ENCODE data around the gene UBASH3B.
"Not testable (repeated sequence)": the region's sequence is repeated elsewhere in the genome, so short reads cannot be mapped to it uniquely, and the experiment has no call there.

The UBASH3B gene

DNA sequence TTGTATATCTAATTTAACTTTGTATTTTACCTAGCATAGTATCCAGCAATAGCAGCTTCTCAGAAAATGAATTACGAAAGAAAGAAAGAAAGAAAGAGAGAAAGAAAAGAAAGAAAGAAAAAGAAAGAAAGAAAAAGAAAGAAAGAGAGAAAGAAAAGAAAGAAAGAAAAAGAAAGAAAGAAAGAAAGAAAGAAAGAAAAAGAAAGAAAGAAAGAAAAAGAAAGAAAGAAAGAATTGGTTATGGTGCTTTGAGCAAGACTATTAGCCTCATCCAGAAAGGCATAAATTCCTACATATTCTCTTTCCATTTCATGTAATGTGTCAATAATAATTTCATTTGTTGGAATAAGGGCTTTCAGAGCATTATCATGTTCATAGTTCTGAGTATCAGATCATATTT, 207.6 kb downstream of the UBASH3B start:
- not testable (repeated sequence) for DNase-seq

DNA sequence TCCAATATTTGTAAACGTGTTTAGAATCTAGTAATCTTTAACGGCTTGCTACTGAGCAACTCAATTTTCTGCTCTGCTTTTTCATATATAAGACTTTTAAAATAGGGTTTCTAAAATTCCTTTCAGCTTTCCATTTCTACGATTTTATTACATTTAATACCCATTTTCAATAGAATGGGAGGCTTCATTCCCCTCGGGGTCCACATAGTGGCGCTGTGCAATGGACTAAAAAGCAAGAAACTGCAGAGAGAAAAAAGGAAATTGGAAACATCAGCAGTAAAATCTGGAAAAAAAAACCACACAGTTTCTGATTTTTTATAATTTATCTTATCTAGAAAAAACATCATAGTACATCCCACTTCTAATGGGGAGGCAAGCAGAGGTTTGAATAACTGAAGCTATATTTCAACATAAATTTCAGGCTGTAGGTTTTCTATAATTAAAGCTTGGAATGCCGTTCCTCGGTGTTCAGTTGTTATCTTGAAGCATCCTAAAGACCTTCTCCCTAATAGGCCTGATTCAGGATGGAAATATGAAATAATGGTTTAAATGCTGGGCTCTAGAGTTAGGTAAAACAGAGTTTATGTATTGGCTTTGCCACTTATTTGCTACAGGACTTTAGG, 208.3 kb downstream of the UBASH3B start:
- no peak for DNase-seq
